Type B pancreatic cell (in vitro differentiated cells): ENCODE measurements around the gene EPHB6. TPM values are rescaled to one million over a fixed set of nuclear protein-coding genes. Genes with fewer than 3 reads are reported as not detected.

Source experiments
- DNase-seq: peaks from one replicate; pipeline ENCODE4 v3.0.0; 2021; ENCODE audit warnings: mixed read lengths; ENCODE audit not compliant: unreplicated experiment; ENCODE audit errors: extremely low spot score
- H3K27ac Mint-ChIP-seq: 2 replicates; pipeline ENCODE4 v1.8.0; 2021; ENCODE audit warnings: mild to moderate bottlenecking, mixed read lengths
- H3K27me3 Mint-ChIP-seq: 2 replicates; pipeline ENCODE4 v1.8.0; 2021; ENCODE audit warnings: mixed read lengths
- H3K36me3 Mint-ChIP-seq: 2 replicates; pipeline ENCODE4 v1.8.0; 2021; ENCODE audit warnings: mixed read lengths
- H3K4me1 Mint-ChIP-seq: one replicate; pipeline ENCODE4 v1.8.0; 2021; ENCODE audit warnings: mixed read lengths; ENCODE audit not compliant: unreplicated experiment
- H3K4me3 Mint-ChIP-seq: 2 replicates; pipeline ENCODE4 v1.8.0; 2021; ENCODE audit warnings: mild to moderate bottlenecking, mixed read lengths
- H3K9me3 Mint-ChIP-seq: 2 replicates; pipeline ENCODE4 v1.8.0; 2021; ENCODE audit warnings: mixed read lengths
- total RNA-seq: library from RNA; stranded (reverse); gene quantifications from 2 replicates; pipeline ENCODE4 v1.2.1, GENCODE V29; 2021; ENCODE audit warnings: low replicate concordance
- TF ChIP-seq, protein P1 (sequence below): fragments of 200-600 bp; sonication (generic); conservative IDR thresholded peaks from 2 replicates; pipeline ENCODE4 v1.5.0; 2021; ENCODE audit warnings: antibody characterized with exemption, mild to moderate bottlenecking

The EPHB6 gene
- total RNA-seq, 1 donor from 2014 or later: 8.4 TPM

DNA sequence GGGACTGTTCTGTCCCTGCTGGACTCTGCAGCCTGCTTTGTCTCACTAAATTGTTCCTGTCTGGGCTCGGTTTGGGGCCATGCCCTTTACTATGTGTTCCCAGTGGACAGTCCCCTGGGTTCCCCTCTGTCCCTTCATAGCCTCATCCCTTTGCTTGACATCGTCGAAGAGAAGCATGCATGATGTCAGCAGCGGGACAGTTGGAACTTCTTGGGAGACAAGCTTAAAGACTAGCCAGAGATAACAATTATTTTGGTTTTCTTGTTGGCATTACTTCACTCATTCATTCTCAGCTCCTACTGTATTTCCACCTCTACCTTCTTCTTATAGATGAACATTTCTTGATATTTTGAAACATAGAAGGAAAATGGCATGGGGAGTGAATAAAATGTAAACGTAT, 2.7 kb downstream of the EPHB6 start:
- H3K4me1 Mint-ChIP-seq: peaks cover 6% of the 10 kb centered on the region
- DNase-seq: no peak
- TF ChIP-seq, protein P1, sequence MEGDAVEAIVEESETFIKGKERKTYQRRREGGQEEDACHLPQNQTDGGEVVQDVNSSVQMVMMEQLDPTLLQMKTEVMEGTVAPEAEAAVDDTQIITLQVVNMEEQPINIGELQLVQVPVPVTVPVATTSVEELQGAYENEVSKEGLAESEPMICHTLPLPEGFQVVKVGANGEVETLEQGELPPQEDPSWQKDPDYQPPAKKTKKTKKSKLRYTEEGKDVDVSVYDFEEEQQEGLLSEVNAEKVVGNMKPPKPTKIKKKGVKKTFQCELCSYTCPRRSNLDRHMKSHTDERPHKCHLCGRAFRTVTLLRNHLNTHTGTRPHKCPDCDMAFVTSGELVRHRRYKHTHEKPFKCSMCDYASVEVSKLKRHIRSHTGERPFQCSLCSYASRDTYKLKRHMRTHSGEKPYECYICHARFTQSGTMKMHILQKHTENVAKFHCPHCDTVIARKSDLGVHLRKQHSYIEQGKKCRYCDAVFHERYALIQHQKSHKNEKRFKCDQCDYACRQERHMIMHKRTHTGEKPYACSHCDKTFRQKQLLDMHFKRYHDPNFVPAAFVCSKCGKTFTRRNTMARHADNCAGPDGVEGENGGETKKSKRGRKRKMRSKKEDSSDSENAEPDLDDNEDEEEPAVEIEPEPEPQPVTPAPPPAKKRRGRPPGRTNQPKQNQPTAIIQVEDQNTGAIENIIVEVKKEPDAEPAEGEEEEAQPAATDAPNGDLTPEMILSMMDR: no peak
- H3K4me3 Mint-ChIP-seq: no peak overlapping the region
- H3K36me3 Mint-ChIP-seq: no peaks in the 10 kb centered on the region
- H3K27me3 Mint-ChIP-seq: peaks cover 22% of the 10 kb centered on the region
- H3K9me3 Mint-ChIP-seq: no peaks in the 10 kb centered on the region
- no peak overlapping the region for H3K27ac Mint-ChIP-seq

- no peak overlapping the region for H3K27ac Mint-ChIP-seq
- TF ChIP-seq, protein P1: no peak
- DNase-seq: no peak
- no peak overlapping the region for H3K4me3 Mint-ChIP-seq
- peaks cover 3% of the 10 kb centered on the region for H3K4me1 Mint-ChIP-seq
- no peaks in the 10 kb centered on the region for H3K9me3 Mint-ChIP-seq
- peaks cover 20% of the 10 kb centered on the region for H3K27me3 Mint-ChIP-seq
- no peaks in the 10 kb centered on the region for H3K36me3 Mint-ChIP-seq
Observed at GRCh38 chr7:142859411-142859810, 4.5 kb downstream of the EPHB6 start.

DNA sequence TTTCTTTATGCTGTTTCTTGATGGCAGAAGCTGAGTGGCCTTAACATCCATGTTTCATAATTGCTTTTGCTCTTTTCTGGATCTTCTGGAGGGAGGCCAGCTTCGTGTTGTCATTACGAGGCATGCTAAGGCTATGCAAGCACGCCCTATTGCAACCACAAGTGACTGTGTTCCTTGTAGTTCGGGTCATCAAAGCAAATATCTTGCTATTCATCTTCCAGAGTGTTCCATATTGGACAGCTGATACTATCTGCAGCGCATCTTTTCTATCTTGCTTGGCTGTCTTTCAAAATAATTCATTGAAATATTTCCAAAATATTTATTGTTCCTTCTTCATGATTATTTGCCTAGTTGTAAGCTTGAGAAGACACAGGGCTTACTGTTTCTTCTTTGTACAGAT, 5.0 kb downstream of the EPHB6 start:
- H3K9me3 Mint-ChIP-seq: no peaks in the 10 kb centered on the region
- TF ChIP-seq, protein P1: no peak
- H3K27me3 Mint-ChIP-seq: peaks cover 20% of the 10 kb centered on the region
- no peak overlapping the region for H3K27ac Mint-ChIP-seq
- no peak for DNase-seq
- no peak overlapping the region for H3K4me3 Mint-ChIP-seq
- H3K4me1 Mint-ChIP-seq: peaks cover 3% of the 10 kb centered on the region
- no peaks in the 10 kb centered on the region for H3K36me3 Mint-ChIP-seq

DNA sequence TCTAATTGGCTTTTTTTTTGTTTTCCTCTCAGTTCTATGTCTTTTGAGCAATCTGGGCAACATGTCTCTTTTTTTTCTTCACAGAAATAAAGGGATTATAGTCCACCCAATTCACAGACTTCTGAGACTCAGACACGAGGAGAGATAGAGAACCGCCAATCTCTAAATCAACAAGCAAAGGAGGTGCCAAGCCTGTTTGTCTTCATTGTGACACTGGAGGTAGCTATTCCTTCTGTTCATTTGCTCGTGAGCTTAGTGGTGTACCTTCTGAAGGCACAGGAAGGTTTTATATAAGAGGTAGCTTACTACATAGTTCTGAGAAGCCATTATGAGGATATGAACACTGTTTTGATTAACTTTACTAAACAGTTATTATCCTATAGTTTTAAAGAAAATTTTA, 6.1 kb downstream of the EPHB6 start:
- no peaks in the 10 kb centered on the region for H3K36me3 Mint-ChIP-seq
- H3K4me1 Mint-ChIP-seq: peaks cover 3% of the 10 kb centered on the region

DNA sequence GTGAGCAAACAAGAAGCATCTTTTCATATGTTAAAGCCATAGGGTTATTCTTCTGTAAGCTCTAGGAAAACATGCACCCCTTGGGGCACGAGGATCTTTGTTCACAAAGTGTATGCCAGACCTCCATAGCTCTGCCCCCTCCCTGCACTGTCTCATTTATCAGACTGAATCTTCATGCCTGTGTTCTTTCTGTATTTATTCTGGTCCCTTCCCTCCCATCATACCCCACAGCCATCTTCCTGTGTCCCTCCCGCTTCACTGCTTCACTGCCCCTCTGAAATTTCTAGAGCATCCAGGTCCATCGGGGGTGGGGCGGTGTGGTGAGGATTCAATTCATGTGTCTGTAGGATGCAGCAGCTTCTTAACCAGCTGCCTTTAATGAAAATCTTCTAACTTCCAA, 7.5 kb downstream of the EPHB6 start:
- Mint-ChIP-seq H3K36me3 (no peaks in the 10 kb centered on the region), H3K27ac (no peak overlapping the region), H3K4me3 (no peak overlapping the region), H3K27me3 (peaks cover 6% of the 10 kb centered on the region), H3K9me3 (no peaks in the 10 kb centered on the region), H3K4me1 (peaks cover 3% of the 10 kb centered on the region)
- no peak for DNase-seq
- TF ChIP-seq, protein P1: no peak

More for the DNA sequence above, 6.1 kb downstream of the EPHB6 start:
- H3K27me3 Mint-ChIP-seq: peaks cover 13% of the 10 kb centered on the region
- DNase-seq: no peak
- TF ChIP-seq, protein P1: no peak
- H3K9me3 Mint-ChIP-seq: no peaks in the 10 kb centered on the region
- no peak overlapping the region for H3K27ac Mint-ChIP-seq
- no peak overlapping the region for H3K4me3 Mint-ChIP-seq
